NCI-H69 (cell line): ENCODE data around the gene SLC22A5.
"Not testable (repeated sequence)": the region's sequence is repeated elsewhere in the genome, so short reads cannot be mapped to it uniquely, and the experiment has no call there.

ENCODE experiments used
- DNase-seq: peaks from one replicate; lab custom pipeline; 2025; lab: John Stamatoyannopoulos, UW

SLC22A5 gene

DNA sequence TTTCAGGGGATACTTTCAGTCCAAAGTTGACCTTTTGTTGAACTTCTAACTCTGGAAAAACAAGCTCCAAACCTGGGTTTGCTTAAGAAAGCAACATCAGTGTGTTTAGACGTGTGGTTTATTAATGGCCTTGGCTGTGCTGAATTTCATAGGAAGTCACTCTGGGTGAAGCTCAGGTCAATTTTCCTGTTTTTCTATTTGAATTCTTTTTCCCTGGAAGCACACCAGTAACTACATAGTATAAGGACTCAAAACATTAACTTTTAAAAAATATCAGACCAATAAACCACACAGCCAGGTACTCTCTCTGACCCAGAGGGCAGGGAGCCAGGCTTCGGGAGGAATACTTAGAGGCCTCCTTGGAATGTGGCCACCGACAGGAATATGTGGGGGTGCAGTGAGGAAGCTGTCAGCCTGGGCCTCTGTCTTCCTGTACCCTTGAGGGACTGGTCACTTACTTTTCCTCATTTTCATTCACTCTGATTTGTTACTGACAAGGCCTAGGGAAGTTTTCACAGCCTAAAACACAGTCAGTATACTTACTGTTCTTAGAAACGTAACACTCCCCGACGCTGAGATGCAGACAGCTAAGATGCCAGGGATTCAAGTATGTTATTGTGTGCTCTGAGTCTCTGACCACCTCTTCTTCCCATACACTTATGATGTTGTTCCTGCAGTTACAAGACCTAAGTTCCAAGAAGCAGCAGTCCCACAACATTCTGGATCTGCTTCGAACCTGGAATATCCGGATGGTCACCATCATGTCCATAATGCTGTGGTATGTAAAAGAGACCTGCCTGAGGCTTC is 18.9 kb downstream of the SLC22A5 start:
- no peak for DNase-seq

DNA sequence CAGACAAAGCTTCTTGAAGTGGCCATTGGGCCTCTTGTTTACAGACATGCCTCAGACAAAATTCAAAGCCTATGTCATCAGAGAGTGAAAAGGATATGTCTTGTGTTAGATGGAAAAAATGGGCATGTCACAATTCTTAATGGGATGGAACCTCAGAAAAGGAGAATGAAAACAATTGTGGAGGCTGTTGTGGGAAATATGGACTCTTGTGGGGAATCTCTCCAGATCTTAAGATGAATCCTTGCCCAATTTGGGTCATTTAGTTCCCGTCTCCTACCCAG is 19.5 kb downstream of the SLC22A5 start:
- no peak for DNase-seq

DNA sequence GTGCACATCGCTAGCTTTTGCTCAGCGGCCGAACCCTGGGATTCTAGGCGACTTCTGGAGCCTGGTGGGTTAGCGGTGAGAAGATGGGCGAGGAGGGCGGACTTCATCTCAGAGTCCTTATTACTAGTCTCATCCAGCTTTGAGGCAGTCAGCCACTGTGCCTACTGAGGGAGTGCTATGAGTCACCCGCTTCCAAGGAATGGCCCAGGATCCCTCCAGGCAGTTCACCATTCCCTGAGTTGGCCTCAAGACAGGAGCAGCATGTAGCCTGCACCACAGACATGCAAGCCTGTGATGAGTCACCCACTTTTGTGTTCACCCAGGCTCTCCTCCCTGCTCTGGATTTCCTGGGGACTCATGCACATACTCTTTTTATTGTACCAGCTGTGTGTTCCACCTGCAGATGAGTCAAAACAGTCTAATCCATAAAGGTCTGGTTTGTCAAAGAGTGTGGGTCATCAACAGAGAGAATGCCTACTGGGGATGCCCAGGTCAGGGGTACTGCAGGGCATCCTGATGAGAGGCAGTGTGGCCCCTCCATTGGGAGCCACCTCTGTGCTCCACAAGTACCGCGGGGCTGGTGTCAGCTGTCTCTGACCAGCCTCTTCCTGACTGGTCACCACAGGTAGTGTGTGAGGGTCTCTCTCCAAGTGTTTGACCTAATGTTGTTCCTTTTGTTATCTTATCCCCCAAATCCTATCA is 20.2 kb downstream of the SLC22A5 start:
- peak; percentile 38 for DNase-seq

DNA sequence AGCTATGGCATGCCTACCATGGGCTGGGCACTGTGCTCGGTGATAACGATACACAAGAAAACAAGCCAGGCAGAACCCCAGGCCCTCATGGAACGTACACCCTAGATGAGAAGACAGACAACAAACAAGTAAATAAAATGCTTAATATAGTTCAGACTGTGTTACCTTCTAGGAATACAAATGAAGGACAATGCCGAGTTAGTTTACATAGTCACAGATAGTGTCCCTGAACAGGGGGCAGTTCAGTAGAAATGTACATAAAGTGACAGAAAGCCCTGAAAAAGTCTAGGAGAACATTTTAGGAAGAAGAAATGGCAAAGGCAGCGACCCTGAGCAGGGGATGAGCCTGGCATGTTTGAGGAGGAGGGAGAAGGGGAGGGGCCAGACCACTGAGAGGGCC is 21.7 kb downstream of the SLC22A5 start:
- DNase-seq: no peak

DNA sequence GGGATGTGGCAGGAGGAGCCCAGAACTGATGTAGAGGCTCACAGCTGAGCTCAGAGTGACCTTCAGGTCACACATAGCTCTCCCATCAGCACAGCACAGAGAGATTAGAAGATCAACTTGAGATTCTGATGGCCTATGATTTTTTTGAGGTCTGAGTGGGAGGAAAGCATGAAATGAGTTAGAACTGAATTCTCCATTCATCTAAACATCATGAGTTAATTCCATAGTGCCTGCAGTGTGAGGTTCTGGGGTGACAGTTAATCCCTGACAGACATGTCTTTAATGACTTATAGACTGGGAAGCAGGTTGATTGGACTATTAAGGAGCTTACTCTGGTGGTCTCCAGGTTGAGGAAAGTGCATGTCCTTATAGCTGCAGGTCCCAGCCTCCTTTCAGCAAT is 22.4 kb downstream of the SLC22A5 start:
- DNase-seq: no peak

DNA sequence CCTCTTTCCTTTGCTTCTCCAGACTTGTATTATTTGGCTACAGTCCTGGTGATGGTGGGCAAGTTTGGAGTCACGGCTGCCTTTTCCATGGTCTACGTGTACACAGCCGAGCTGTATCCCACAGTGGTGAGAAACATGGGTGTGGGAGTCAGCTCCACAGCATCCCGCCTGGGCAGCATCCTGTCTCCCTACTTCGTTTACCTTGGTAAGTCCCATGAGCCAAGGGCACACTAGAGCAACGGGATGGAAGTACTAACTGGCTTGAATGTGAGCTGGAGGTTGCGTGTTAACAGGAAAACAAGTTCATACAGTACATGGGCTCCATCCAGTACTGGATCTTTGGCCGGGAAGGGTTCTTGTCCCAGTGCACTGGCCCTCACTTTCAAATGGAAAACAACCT is 22.9 kb downstream of the SLC22A5 start:
- DNase-seq: no peak

DNA sequence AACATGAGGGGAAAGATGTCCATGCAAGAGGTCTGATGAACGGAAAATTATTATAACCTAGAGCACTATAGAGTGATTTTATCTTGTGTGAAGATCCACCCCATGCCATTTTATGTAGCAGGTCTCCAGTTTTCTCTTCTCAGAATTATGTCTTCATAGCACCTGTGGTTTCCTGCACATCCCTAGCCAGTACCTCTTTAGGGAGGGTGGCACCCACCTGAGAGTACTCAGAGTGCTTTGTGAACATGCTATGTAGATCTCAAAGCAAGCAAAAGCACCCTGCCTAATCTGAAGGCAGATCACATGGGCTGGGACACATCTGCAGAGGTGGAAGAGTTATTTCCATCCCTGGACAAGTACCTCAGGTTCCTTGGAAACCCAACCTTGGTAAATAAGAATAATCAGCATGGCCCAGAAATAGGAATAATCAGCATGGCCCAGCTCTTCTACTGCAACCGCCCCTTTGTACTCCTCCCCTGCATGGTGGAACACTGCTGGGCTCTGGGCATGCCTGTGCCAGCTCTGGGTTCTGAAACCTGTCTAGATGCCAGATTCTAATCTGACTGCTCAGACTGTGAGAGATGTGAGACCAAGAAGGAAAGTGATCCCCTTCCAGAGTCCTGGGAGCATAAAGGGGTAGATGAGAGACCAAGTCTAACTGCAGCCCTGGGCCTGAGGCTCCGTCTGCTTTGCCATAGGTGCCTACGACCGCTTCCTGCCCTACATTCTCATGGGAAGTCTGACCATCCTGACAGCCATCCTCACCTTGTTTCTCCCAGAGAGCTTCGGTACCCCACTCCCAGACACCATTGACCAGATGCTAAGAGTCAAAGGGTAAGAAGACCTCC is 23.7 kb downstream of the SLC22A5 start:
- DNase-seq: no peak

DNA sequence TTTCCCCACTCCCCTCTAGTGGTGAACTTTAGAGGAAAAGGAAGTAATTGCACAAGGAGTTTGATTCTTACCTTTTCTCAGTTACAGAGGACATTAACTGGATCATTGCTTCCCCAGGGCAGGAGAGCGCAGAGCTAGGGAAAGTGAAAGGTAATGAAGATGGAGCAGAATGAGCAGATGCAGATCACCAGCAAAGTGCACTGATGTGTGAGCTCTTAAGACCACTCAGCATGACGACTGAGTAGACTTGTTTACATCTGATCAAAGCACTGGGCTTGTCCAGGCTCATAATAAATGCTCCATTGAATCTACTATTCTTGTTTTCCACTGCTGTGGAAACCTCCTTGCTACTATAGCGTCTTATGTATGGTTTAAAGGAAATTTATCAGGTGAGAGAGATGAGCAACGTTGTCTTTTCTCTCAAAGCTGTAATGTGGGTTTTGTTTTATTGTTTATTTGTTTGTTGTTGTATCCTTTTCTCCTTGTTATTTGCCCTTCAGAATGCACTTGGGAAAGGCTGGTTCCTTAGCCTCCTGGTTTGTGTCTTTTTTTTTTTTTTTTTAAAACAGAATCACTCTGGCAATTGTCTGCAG is 25.3 kb downstream of the SLC22A5 start:
- DNase-seq: no peak

DNA sequence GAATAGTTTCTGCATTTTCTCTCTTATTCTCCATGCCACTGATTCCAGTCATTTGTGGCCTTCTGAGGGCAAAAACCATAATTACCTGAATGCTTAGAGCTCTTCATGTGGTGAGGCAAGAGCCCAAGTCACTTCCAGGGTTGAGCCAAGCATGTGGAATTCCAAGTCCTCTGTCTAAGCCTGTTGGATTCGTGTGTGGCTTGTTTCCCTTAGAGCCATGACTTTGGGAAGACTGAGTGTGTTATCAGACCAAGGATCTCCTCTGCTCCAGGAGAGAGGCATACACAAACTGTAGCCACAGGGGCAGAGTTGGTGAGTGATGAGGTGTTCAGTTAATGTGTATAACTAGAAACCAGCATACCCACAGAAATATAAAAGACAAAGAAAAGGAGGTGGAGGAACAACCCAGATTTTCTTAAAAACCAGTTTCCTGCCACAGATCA is 27.1 kb downstream of the SLC22A5 start:
- no peak for DNase-seq

DNA sequence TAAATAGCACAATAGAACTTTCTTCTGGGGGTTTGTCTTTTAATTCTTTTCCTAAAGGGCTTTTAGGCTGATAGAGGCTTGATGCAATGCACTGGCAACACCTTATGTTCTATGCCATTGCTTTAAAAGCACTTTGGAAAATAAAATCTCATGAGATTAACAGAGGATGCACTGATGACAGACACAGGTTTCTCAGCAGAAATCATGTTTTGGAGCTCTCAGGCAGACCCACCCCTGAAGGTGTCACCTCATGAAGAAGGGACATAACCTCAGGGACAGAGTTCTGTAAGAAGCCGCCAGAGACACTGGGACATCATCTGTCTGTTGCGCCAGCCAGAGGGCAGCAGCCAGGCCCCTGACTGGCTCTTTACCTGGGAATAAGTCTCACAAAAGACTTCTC is 27.7 kb downstream of the SLC22A5 start:
- no peak for DNase-seq

DNA sequence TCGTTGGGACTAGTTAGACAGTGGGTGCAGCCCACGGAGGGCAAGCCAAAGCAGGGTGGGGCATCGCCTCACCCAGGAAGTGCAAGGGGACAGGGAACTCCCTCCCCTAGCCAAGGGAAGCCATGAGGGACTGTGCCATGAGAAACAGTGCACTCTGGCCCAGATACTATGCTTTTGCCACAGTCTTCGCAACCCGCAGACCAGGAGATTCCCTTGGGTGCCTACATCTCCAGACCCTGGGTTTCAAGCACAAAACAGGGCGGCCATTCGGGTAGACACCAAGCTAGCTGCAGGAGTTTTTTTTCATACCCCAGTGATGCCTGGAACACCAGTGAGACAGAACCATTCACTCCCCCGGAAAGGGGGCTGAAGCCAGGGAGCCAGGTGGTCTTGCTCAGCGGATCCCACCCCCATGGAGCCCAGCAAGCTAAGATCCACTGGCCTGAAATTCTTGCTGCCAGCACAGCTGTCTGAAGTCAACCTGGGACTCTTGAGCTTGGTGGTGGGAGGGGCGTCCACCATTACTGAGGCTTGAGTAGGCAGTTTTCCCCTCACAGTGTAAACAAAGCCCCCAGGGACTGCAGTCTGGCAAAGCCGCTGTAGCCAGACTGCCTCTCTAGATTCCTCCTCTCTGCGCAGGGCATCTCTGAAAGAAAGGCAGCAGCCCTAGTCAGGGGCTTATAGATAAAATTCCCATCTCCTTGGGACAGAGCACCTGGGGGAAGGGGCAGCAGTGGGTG is 28.6 kb downstream of the SLC22A5 start:
- DNase-seq: peak; percentile 58

DNA sequence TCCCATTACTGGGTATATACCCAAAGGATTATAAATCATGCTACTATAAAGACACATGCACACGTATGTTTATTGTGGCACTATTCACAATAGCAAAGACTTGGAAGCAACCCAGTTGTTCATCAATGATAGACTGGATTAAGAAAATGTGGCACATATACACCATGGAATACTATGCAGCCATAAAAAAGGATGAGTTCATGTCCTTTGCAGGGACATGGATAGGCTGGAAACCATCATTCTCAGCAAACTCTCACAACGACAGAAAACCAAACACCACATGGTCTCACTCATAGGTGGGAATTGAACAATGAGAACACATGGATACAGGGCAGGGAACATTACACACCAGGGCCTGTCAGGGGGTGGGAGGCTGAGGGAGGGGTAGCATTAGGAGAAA is 34.5 kb downstream of the SLC22A5 start:
- DNase-seq: not testable (repeated sequence)

DNA sequence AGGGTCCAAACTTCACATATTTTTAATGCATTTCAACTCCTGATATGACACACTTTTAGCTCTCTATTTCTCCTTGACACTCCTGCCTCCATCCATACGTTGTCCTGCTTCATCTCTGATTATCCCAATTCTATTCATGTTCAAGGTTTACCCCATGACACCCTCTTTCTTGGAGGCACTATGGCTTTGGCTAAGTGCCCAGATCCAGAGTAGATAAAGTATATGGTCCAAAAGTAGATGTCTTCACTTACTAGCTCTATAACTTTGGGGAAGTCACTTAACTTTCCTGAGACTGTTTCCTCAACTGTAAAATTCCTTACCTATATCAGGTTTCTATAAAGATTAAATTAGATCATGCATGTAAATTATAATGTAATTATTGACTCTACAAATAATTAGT is 36.1 kb downstream of the SLC22A5 start:
- peak; percentile 36 for DNase-seq

DNA sequence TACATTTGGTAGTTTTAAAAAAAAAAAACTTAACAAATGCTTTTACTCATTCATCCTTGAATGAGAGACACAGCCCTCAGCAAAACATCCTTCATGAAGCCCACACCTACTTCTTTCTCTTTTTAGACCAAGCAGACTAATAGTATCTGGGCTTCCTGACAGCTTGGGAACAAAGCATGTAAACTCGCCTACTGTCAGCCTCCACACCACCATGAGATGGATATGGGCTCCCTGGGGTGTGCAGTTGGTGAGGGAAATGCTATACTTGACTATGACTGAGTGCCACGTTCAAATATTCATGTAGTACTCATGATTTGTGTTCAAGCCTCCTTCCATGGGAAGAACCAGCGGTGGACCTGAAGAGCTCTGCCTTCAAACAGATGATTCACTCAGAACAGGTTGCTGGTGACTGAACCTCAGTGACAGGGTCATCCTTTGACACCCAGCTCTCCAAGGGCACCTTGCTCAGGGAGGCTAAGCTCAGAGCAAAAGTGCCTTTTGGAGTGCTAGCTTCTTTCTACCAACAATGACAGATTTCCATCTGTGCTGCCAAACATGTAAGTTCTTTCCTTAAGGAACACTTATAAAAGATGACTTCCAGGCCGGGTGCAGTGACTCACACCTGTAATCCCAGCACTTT is 36.8 kb downstream of the SLC22A5 start:
- peak; percentile 32 for DNase-seq

DNA sequence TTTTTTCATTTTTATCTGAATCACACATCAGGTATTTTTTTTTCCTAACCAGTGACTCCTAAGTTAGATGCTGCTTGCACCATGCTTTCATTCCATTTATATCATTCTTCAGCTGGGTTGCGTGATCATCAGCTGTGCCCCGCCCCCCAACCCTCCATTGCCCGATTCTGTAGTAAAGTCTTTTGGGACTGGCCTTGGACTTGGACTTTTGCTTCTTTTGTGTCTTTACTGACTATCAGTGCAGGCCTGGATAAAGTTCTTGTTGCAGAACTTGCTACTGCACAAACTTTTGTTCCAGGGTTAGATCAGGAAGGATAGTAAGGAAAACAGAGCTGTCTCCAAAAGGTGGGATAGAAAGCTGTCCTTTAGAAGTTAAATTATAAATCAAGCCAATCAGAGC is 38.5 kb downstream of the SLC22A5 start:
- DNase-seq: no peak

DNA sequence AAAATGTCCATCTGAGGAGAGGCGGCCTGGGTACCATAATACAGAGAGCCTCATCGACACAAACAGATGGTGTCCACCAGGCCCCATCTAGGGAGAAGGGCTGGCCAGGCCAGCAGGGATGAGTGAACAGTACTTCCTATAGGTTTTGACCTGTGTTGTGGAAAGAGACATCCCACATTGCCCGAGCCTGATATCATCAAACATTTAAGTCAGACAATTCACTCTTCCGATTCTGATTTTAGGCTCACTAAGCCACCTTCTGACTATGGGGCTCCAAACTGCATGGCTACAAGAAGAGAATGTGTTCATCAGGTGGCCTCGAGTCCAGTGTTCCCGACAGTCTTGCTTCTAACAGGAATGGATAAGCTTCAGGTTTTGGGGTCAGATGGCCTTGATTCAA is 38.9 kb downstream of the SLC22A5 start:
- no peak for DNase-seq

DNA sequence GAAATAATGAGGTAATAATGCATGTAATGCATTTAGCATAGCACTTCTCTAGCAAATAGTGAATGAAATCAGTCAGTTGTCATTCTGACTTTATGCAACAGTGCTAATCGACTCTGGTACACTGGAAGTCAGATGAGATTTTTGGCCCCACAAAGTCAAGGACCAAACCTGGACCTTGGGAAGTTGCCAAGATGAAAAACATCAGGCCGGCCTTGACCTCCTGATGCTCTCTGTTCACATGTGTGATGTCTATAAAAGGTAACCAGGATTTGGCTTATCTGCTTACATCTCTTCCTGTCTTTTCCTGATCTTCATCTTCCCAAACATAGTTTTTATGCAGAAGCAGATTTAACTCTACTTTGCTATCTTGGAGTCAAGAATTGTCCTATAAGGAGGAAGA is 39.5 kb downstream of the SLC22A5 start:
- DNase-seq: no peak

DNA sequence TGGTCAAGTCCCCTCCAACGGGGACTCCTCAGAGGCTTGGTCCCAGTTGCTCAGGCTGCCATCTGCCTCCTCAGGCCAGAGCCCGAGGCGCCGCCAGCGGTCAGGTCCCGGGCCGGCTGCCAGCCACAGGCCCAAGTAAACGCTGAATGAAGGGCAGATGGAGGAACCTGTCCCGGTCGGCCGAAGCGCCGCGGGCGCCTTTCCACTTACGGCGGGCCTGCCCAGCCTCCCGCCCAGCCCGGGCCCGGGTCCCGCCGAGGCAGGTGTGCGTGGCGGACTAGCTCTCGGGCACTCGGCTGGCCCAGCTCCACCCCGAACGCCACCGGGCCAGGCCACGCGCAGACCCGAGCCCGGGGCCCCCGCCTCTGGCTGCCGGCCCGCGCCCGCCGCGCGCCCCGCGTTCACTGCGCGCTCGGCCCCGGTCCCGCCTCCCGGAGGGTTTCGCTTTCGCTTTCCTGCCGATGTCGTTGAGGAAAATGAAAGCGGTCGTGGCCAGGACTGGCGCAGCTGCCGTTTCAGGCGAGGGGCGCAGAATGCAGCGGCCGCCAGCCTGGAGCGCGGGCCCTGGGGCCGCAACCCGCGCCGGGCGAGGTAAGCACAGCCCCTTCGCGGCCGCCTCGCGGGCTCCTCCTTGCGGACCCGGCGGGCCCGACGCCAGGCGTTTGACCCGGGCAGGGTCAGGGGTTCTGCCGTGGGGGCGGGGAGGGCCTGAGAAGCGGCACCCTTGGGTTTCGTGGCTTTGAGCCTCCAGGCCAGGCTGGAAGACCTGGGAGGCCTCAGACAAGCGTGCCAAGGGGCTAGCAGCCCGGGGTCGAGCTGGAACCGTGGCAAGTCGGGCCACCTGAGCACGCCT is 41.2 kb downstream of the SLC22A5 start:
- peak; percentile 89 for DNase-seq

DNA sequence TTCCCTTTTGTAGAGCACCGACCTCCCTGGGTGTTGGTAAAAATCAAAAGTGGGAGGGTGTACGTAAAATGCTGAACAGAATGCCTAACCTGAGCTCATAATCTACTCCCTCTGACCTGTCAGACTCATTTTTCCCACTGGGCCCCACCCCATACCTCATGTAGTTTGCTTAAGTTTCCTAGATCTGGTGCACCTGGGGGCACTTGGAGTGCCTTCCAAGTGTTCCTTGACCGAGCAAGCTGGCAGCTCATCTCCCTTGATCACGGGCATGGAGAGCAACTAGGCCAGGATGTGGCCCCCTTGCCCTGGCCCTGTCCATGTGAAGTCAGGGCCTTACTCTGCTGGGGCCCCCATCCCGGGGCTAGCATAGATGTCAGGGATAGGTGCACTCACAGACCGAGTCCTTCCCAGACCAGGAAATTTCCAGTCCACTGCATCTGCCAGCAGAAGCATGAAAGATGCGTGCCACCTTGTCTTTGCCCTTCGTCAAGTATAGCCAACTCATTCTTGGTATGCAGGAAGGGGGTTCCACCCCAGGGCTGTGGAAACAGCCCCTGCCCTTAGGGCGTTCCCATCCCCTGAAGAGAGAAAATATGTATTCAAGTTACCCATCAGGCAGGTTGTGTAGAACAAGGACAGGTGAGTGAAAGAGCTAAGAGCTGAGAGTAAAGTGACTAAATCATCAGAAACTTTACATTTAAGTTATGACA is 41.9 kb downstream of the SLC22A5 start:
- DNase-seq: no peak

DNA sequence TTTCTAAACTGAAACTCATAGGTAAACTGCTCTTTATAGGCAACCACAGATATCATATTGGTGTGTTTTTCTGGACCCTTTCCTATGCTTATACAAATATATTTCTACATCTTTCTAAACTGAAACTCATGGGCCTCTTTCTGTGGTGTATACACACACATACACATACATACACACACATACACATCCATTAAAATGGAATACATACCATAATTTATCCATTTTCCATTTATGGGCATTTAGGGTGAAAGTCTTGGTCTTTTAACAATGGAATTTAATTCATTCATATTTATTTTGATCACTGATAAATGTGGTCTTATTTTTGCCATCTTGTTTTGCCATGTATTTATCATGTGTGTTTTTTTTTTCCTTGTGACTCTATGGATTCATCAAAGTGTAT is 44.1 kb downstream of the SLC22A5 start:
- no peak for DNase-seq
